Stimulated activated CD4-positive, alpha-beta T cell treated with anti-CD3 and anti-CD28 coated beads, Interleukin-2, amount 100 ng/mL, for 24 hours (primary cell): ENCODE measurements around the gene DGCR8.
A peak's percentile ranks its signal among the peaks of the same experiment; 100 is the strongest.

Experiments used
- DNase-seq, 2 donors: peaks; one replicate each; pipeline ENCODE4 v3.0.0-alpha.2; 2020

Gene DGCR8

DNA sequence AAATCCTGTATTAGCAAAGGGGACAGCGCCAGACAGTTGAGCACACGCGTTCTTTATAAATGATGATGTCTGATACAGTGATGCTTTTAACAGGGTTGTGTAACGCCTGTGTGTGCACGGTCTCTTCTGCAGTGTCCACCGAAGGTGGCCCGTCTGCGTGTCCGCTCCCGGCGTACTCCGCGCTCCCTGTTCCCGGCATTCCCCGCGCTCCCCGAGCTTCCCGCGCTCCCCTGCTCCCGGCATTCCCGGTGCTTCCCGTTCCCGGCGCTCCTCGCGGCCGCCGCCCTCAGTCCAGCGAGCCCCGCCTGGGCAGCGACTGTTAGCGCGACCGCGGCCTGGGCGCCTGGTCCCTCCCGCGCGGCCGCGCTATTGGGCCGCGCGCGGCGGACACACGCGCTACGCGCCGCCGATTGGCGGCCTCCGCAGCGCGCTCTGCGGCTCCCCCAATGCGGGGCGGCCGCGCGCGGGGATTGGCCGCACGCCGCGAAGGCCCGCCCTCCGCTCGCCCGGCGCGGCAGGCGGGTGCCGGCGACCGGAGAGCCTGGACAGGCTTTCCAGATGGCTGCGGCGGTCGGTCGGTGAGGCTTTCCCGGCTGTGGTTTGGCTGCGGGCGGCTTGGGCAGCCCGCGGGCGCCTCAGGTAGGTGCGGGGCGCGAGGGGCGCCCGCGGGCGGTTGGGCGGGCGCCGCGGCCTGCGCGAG, at the start of gene DGCR8:
DGCR8 (plus strand) TSS at position 497 of the 700 bp plus-strand sequence. CDS start 5,723 bp downstream, outside the sequence.
- peak; percentile 67 to 76 for DNase-seq

DNA sequence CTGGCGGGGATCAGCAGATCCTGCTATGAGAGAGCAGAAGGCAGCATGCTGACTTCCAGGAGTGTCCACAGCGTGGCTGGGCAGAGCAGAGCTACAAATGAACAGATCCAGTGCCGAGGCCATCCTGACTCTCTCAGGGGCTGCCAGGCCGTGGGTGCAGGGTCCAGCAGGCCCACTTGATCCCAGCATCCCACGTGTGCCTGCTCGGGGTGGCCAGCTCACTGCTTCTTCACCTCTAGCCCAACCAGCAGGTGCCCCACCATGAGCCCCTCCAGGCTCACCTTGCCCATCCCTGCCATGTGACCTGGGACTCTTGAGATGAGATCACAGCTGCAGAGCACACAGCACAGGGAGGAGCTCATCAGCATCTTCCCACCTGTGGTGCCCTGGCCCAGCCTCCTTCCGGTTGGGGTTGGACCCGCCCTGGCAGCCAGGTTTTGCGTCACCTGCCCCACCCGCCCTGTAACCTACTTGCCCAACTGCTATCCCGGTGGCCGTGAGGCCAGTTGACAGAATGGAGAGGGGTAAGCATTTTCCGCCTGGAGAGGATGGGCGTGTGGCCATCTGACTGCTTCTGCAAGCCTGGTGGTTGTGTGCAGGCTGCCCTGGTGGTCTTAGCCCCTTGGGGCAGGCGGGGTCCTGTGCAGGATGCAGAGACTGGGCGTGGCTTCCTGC, 48.2 kb upstream of the DGCR8 start:
- DNase-seq, result peak in 1 of 2 donors; percentile 17

DNA sequence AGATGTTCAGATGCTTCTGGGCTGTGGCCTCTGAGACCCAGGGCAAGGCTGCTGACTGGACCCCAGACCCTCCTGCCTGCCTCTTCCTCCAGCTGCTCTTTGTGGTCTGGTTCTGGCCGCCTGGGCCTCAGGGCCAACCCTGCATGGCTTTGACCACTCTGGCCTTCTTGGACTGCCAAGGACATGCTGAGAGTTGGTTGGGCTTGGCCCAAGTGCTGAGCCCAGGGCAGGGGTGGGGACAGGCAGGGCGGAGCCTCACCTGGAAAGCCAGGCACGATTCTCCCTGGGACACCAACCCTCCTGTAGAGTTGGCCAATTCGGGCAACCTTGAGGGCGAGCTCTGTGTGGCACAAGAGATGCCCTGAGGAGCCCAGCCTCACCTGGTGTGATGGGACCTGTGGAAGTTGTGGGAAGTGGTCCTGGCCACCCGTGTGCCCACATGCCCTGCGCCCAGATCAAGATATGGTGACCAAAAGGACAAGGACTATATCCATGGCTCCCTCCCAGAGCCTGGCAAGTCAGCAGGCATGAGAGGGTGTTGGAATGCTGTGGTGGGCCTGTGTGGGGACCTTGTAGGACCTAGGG, 47.5 kb upstream of the DGCR8 start:
- no peak for DNase-seq

DNA sequence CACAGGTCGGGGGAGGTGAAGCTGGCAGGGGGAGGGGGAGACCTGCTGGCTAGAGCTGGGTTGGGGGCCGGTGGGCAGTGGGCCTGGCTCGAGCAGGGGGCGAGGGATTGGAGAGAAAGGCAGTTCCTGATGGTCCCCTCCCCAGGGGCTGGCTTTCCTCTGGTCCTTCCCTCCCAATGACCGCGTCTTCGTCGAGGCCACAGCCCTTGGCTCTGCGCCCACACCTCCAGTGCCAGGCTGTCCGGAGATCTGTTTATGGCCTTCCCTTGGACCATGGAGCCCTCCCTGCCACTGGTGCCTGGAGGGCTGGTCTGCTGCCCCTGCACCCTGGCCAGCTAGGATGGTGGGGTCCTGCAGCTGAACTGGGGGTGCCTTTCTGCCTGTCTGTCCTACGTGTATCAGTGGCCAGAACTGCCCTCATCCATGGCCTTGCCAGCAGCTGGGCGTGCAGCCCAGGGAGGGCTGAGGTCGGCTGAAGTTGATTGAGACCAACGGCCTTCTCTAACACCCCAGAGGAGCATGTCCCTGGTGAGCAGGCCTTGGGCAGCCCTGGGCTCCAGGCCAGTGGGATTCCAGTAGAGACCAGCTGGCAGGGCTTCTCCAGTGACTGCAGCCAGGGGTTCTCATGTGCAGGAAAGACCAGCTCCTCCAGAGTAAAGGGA, 46.9 kb upstream of the DGCR8 start:
- no peak for DNase-seq

DNA sequence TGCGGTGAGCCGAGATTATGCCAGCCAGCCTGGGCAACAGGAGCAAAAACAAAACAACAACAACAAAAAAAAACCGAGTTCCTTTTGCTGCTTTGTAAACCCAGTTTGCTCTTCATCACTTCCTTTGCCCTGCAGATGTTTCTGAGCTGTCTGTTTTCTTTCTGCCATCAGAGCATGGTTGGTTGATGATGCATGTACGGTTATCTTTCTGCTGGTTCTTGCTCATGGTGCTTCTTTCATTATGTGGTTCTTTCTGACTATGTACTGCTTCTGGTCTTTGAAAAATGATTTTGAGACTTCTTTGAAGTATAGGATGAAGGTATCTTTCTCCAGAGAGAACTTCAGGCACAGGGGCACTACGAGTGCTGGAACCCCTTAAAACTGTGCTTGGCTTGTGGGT, 45.9 kb upstream of the DGCR8 start:
- DNase-seq, result no peak

DNA sequence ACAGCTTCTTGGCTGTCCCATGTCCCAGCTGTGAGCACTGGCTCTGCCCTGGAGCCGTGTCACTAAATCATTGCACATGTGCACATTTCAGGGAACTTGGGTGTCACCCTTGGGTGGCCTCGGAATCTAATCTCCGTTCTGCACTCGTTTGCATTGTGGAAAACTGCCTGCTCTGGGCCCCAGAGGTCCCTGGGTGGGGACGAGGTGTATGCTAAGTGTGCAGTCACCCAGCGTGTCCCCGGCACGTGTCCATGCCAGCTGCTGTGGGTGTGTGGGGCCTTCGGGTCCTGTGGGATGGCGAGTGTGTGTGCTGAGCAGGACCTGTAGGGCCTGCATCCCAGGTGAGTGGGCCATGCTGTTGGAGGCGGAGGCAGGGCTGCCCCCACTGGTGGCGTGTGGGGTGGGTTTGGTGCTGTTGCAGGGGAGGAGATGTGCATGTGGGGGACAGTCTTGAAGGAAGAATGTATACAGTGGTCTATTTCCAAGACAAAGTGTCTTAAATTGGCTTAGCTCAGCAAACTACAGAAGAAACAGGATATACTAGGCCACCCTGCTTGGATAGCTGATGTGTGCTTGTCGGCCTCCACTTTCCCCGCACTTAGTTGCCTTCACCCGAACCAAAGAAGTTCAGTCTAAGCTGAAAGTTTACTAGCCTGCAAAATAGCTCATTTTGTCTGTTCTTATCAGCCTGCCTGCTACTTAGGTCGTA, 44.5 kb upstream of the DGCR8 start:
- no peak for DNase-seq

DNA sequence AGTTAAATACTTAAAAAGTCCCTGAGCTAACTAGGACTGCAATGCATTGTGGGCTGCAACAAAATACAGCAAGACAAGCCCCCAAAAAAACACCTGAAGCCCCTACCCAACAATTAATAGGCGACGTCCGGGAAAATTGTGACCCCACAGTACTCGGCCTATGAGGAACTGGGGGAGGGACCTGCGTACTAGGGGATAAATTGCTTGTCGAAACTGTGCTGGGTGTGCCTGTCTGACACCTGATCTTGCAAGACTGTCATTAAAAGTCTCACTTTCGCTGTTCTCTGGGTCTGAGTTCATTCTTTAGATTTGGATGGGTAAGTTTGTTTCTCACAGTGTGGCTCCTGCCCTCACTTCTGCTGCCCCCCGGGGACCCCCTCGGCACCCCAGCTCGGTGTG, 44.0 kb upstream of the DGCR8 start:
- no peak for DNase-seq

DNA sequence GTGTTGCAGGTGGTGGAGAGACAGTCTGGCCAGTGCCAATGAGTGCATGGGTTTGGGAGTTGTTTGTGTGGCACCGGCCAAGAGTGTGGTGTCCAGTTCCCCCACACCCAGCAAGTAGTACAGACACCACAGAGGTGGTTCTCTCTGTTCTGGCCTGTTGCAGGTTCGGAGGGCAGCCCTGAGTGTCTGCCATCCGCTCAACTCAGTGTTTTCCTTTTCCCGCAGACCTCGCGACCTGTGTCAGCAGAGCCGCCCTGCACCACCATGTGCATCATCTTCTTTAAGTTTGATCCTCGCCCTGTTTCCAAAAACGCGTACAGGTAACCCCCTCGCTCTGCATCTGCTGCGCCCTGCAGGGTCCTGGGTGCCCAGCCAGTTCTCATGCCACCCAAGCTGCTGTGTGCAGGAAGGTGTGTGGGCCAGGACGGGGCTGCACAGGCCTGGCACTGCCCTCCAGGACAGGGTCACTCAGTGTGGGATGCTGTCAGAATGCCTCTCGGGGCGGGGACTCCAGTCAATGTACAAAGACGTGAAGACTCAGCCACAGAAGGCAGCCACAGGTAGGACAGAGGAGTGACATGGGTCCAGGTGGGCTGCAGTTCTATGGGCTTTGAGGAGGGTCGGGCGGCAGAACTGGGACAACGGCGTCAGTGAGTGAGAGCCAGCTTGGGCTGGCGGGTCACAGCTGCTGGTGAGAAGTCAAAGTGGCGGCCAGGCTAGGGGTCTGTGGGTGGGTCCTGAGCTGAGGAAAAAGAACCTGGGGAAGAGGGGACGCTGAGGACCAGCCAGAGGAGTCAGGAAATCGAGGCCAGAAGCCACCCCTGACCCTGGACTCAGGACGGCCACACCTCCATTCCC, 43.3 kb upstream of the DGCR8 start:
- DNase-seq, result no peak

DNA sequence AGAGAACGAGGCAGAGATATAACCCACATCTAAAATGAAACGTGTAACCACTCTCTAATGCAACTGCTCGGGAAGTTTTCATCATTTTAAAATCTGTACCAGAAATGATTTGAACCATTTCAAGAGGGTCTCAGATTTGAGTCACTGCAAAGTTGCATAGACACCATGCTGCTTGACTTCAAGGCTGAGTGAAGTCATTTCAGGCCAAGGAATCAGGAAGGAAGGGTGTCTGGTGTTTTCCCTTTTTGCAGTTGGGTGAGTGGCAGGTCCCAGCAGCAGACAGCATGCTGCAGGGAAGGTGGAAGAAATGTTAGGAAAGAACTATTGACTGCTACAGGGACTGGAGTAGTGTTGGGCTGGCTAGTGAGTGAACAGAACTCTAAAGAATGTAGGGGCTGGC, 42.6 kb upstream of the DGCR8 start:
- no peak for DNase-seq

DNA sequence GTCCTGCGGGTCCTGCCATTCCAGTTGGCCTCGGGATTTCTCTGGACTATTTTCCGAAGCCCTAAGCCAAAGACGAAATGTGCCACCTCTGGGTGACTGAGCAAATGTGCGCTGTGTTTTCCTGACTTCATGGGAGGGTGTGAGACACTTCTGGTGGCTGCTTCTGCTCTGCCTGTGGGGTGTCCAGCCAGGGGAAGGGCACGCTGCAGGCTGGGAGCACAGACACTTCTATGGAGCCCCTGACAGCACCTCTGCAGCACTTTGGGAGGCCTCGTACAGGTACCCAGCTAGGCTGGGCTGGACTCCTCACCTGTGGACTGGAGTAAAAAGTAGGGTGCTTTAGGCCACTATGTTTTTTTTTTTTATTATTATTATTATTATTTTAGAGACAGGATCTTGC, 41.5 kb upstream of the DGCR8 start:
- DNase-seq, result no peak

DNA sequence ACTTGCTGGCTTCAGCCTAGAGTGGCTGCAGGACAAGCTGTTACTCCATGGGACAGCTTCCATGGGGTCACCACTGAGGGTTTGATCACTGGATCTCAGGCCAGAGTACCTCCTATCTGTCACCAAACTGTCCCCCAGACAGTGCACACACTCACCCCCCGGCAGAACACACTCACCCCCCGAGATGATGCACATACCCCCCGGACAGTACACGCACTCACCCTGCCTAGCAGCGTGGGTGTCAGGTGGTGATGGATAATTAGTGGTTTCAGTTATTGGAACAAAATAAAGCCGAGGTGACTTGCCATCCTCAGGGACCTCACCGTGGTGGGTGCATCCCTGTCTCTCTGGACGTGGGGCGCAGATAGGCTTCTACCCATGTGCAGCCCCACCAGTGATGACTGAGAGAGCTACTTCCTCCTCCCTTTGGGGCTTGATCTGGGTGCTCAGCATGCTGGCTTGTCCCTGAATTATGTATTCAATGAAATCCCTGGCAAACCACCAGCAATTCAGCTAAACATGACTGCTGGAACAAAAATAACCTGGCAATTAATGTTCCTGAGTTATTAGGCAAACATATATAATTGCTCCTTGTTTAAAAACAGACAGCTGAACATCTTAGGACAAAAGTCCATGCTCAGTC, 40.2 kb upstream of the DGCR8 start:
- no peak for DNase-seq

DNA sequence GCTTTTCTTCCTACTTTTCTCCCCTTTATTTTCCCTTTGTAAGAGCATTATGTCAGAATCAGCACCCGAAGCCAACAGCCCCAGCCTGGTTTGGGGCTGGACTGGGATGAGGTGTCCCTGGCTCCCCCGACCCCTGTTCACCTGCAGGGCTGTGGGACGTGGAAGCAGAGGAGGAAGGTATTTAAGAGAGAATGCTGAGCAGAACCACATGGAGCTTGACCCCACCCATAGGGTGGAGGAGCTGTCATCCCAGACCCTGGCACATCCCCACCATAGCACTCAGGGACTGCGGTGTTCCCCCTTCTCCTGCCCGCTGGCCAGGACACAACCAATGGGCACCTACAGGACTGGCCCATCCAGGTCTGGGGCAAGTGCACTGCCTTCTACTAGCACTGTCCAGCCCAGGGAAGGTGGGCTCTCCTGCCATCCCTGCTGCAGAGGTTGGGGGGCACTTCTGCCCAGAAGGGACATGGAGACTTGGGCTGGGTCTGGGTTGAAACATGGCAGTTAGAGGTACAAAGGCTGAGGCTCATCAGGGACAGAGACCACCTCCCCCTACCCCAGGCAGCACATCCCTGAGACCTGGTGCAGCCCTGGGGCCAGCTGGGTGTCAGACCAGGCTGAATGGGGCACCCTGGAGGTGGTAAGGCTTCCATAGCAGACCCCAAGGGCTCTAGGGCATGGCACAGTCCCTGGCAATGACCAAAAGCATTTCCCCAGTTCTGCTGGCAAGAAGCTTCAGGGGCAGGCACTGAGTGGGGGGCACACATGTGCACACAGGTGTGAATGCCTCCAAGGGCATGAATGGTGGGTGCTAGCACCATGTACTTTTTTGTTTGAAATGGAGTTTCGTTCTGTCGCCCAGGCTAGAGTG, 39.5 kb upstream of the DGCR8 start:
- DNase-seq, result no peak

DNA sequence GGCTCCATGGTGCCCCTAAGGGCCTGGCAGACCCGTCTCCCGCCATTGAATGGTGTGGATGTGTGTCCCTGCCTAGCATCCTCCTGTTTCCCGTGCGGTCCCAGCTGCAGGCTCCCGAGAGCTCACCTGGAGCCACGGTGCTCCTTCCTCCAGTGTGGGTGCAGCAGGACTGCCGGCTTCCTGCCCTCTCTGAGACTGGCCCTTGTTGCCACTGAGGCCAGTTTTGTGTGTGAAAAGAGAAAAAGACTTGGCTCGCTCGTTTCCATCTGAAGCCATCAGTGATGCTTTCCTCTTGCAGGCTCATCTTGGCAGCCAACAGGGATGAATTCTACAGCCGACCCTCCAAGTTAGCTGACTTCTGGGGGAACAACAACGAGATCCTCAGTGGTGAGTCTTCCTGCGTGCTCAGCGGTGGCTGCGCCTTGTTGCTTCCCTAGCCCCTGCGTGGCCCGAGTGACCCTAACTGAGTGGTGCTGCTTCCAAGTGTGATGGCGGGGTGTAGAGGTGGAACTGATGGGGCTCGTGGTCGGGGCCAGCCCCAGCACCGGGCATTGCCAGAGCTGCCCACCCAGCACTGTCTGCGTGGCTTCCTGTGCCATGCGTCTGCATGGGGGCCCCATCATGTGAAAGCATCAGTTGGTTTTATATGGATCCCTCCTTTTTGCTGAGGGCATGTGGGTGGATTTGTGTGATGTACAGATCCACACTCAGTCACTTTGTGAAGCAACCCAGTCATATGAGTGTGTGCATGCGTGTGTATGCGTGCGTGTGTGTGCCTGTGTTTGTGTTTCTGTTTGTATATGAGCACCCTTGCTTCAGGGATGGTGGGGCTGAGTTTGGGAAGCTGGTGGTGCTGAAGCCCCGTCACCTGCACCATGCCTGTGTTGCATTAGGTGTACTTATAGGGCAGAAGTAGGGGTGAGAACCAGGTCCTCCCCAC, 36.7 kb upstream of the DGCR8 start:
- no peak for DNase-seq

DNA sequence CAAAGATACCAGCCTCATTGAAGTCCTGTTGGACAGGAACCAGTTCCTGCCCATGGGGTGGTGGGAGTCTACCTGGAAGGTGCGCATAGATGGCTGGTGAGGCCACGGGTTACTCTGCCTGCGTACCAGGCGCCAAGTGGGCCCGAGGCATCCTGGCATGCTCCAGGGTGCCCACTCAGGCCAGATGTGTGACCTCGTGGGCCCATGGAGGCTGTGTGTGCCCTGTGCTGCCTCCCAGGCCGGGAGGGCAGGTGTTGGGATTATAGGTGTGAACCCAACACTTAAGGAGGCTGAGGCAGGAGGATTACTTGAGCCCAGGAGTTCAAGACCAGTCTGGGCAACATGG, 36.1 kb upstream of the DGCR8 start:
- no peak for DNase-seq

DNA sequence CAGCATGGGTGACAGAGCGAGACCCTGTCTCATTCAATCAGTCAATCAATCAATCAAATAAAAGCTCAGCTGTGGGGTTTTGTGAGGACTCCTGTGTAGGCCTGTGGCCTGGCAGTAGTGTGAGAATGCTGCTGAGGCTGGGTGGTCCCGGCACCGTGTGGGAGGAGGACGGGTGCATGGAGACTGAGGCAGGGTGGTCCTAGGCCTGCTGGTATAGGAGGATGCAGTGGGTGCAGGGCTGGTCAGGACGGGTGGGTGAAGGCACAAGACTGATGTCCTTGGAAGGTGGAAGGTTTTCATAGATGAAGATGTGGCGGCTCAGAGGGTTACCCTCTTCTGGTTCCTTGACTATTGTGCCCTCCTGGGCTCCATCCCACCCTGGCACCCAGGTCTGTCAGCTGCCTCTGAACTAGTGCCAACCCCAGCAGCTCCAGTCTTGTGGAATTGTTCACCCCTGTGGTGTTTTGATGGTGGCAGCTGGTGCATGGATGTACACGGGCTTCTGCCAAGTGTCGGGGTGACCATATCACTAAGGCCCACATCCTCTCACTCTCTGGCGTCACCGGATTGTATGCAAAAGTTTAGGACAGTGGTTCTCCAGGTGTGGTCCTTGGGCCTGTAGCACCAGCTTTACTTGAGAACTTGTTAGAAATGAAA, 35.4 kb upstream of the DGCR8 start:
- DNase-seq, result no peak

DNA sequence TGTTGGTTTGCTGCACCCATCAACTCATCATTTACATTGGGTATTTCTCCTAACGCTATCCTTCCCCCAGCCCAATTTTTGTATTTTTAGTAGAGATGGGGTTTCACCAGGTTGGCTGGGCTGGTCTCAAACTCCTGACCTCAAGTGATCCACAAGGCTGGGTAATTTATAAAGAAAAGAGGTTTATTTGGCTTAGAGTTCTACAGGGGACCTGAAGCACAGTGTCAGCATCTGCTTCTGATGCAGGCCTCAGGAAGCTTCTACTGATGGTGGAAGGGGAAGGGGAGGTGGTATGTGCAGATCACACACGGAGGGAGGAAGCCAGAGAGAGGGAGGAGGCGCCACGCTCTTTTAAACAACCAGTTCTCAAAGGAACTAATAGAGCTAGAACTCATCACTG, 33.3 kb upstream of the DGCR8 start:
- no peak for DNase-seq

DNA sequence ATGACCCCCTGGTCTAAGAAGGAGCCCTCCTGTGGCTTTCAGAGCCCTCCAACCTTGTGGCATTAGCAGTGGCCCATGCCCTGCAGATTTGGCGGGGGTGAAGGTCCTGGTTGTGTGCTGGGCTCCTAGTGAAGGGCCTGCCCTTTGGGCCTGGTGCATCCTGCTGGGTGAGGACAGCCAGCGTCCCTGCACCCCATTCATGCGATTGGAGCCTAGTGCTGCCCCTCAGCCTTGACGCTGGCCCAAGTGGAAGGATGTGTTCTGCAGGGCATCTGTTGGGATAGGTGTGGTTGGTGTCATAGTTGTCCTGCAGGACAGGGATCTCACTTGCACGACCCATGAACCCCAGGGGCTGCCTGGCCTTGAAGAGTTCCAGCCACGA, 28.1 kb upstream of the DGCR8 start:
- no peak for DNase-seq

DNA sequence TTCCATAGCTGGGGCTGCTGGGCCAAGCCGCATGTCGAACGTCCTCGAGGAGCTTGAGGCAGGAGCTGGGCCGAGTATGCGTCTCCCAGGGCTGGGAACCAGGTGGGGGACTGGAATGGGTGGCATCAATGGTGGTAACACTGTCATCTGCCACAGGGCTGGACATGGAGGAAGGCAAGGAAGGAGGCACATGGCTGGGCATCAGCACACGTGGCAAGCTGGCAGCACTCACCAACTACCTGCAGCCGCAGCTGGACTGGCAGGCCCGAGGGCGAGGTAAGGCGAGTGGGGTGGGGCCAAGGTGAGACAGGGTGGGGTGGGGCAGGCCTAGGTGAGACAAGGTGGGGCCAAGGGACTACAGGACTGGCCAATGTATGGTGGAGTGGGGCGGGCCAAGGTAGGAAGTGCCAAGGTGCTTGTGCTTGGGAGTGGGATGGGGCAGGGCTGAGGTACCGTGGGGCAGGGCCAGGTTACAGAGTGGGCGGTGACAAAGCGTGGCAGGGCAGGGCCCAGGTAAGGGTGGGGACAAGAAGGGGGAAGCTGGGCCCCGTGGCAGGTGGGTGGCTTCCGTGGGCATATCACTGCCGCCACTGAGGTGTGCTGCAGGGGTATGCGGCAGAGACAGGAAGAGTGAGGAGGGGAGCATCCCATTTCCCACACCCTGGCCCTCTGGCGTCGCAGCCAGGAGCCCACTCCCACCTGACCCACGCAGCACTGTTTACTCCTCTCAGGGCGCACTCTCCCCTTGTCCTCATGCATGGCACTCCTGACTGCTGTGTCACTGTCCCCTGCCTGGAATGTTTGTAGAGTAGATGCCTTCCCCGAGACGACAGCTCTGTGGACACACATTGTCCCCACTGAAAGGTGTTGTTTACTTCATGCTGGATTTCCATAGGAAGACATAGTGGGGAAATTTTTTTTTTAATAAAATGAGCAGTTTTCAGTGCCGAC, 27.5 kb upstream of the DGCR8 start:
- DNase-seq, result no peak
